ENCODE measurements around the gene WDR76.

DNA sequence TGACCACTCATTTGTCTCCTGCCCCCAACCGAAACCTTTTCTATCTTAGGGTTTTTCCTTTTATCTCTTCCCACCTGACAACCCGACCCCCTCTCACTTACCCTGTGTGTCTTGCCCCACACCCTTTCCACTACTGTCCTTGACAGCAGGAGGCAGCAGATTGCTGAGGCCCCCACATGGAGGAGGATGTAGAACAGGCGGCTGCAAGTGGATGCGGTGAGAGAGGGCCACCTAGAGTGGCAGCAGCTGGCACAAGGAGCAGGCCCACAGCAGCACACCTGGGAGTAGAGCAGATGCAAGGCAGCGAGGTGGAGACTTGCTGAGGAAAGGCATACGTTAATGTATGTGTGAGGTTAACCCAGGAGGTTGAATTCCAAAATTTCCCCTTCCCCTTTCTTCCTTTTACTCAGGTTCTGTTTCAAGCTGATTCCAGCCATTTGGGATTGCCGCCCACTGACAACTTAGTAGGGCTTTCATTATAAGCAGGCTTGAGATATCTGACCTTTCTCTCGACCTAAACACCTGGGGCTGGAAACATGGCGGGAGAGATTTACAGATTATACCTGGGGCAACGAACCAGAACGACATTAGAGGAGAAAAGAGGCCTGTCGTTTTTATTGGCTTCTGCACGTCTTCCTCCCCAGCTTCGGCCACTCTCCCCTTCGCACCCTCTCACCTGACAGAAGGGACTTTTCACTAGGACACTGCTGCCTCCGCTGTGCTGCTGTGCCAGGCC lies 27.4 kb upstream of the WDR76 start:
- TF ChIP-seq, protein P1, sequence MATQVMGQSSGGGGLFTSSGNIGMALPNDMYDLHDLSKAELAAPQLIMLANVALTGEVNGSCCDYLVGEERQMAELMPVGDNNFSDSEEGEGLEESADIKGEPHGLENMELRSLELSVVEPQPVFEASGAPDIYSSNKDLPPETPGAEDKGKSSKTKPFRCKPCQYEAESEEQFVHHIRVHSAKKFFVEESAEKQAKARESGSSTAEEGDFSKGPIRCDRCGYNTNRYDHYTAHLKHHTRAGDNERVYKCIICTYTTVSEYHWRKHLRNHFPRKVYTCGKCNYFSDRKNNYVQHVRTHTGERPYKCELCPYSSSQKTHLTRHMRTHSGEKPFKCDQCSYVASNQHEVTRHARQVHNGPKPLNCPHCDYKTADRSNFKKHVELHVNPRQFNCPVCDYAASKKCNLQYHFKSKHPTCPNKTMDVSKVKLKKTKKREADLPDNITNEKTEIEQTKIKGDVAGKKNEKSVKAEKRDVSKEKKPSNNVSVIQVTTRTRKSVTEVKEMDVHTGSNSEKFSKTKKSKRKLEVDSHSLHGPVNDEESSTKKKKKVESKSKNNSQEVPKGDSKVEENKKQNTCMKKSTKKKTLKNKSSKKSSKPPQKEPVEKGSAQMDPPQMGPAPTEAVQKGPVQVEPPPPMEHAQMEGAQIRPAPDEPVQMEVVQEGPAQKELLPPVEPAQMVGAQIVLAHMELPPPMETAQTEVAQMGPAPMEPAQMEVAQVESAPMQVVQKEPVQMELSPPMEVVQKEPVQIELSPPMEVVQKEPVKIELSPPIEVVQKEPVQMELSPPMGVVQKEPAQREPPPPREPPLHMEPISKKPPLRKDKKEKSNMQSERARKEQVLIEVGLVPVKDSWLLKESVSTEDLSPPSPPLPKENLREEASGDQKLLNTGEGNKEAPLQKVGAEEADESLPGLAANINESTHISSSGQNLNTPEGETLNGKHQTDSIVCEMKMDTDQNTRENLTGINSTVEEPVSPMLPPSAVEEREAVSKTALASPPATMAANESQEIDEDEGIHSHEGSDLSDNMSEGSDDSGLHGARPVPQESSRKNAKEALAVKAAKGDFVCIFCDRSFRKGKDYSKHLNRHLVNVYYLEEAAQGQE (IDR thresholded peaks at IDR 0.05; ENCODE audit: low read depth, low read length), result no peak
- TF ChIP-seq NRF1 (IDR thresholded peaks at IDR 0.05; ENCODE audit: low read depth, low read length) (no peak), EP300 (IDR thresholded peaks at IDR 0.05; ENCODE audit: borderline replicate concordance in 1 of 2, low read depth in 1 of 2, low read length in 1 of 2) (no peak), RAD21 (IDR thresholded peaks at IDR 0.05; ENCODE audit: low read length) (no peak), POLR2AphosphoS5 (IDR thresholded peaks at IDR 0.05; ENCODE audit: low read depth, low read length) (no peak), ELF1 (IDR thresholded peaks at IDR 0.05) (no peak), NFIC (IDR thresholded peaks at IDR 0.05; ENCODE audit: borderline replicate concordance) (no peak), MXI1 (IDR thresholded peaks at IDR 0.05; ENCODE audit: low read depth, low read length) (no peak), MAX (IDR thresholded peaks at IDR 0.05; ENCODE audit: low read depth) (no peak), GATA2 (CRISPR knock-in tag; IDR thresholded peaks at IDR 0.05) (no peak), RXRA (IDR thresholded peaks at IDR 0.05; ENCODE audit: borderline replicate concordance, low read depth) (no peak), RFX5 (IDR thresholded peaks at IDR 0.05; ENCODE audit: low read length) (no peak)
- TF ChIP-seq, protein P2, sequence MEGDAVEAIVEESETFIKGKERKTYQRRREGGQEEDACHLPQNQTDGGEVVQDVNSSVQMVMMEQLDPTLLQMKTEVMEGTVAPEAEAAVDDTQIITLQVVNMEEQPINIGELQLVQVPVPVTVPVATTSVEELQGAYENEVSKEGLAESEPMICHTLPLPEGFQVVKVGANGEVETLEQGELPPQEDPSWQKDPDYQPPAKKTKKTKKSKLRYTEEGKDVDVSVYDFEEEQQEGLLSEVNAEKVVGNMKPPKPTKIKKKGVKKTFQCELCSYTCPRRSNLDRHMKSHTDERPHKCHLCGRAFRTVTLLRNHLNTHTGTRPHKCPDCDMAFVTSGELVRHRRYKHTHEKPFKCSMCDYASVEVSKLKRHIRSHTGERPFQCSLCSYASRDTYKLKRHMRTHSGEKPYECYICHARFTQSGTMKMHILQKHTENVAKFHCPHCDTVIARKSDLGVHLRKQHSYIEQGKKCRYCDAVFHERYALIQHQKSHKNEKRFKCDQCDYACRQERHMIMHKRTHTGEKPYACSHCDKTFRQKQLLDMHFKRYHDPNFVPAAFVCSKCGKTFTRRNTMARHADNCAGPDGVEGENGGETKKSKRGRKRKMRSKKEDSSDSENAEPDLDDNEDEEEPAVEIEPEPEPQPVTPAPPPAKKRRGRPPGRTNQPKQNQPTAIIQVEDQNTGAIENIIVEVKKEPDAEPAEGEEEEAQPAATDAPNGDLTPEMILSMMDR (IDR thresholded peaks at IDR 0.05), result no peak
- TF ChIP-seq, protein P3, sequence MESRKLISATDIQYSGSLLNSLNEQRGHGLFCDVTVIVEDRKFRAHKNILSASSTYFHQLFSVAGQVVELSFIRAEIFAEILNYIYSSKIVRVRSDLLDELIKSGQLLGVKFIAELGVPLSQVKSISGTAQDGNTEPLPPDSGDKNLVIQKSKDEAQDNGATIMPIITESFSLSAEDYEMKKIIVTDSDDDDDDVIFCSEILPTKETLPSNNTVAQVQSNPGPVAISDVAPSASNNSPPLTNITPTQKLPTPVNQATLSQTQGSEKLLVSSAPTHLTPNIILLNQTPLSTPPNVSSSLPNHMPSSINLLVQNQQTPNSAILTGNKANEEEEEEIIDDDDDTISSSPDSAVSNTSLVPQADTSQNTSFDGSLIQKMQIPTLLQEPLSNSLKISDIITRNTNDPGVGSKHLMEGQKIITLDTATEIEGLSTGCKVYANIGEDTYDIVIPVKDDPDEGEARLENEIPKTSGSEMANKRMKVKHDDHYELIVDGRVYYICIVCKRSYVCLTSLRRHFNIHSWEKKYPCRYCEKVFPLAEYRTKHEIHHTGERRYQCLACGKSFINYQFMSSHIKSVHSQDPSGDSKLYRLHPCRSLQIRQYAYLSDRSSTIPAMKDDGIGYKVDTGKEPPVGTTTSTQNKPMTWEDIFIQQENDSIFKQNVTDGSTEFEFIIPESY (IDR thresholded peaks at IDR 0.05; ENCODE audit: borderline replicate concordance, low read depth), result no peak

All from SK-N-SH (cell line).